ENCODE data around the gene MYO3B. TPM values are rescaled to one million over a fixed set of nuclear protein-coding genes. Genes with fewer than 3 reads are reported as not detected.

Gene MYO3B
- total and polyA plus RNA-seq, 2 of the 8 experiments (the other 6 are each of a cell fraction or from before 2014, with no cell fraction given), result 0.17 to 0.19 TPM

GRCh38 chr2:170696948-170697347, 519.0 kb downstream of the MYO3B start:
- Histone ChIP-seq H2BK5ac (ENCODE audit: low read depth, low read length) (no peak overlapping the region), H3K36me3 (ENCODE audit: control insufficient read depth in 2 of 4, insufficient read depth in 4 of 4, low read length in 3 of 4) (no peaks in the 10 kb centered on the region), H2AFZ (ENCODE audit: low read length) (no peak overlapping the region), H3K79me2 (ENCODE audit: control insufficient read depth in 1 of 2, insufficient read depth in 2 of 2, low read length in 2 of 2) (no peaks in the 10 kb centered on the region), H3K4me2 (ENCODE audit: insufficient read depth in 1 of 2, low read depth in 2 of 2, low read length in 2 of 2) (no peak overlapping the region), H3K27ac (ENCODE audit: low read depth, low read length) (no peak overlapping the region), H3K9me3 (ENCODE audit: insufficient read depth in 2 of 2, low read depth in 1 of 2, low read length in 1 of 2) (no peaks in the 10 kb centered on the region), H2AK5ac (ENCODE audit: low read depth, low read length) (no peak overlapping the region), H3K23me2 (ENCODE audit: low read depth, low read length) (no peaks in the 10 kb centered on the region), H4K5ac (ENCODE audit: insufficient read length, low read depth, low read length) (no peak overlapping the region), H3K4me1 (replicated peaks in 1 of 4; ENCODE audit: control insufficient read depth in 3 of 4, insufficient read depth in 4 of 4, low read length in 3 of 4) (peaks cover 0 to 8% (median 4%) of the 10 kb centered on the region in 4 experiments; a peak in 5 of 7 replicates), H4K20me1 (replicated peaks in 1 of 2; ENCODE audit: control insufficient read depth in 1 of 2, insufficient read depth in 2 of 2, low read length in 2 of 2) (no peaks in the 10 kb centered on the region), H3K27me3 (replicated peaks in 1 of 4; ENCODE audit: control insufficient read depth in 3 of 4, extremely low read depth in 1 of 4, insufficient read depth in 3 of 4, low read length in 3 of 4) (no peaks in the 10 kb centered on the region), H4K91ac (replicated peaks; ENCODE audit: insufficient read length, low read length) (no peak overlapping the region), H4K8ac (ENCODE audit: extremely low read depth, insufficient read depth, low read length) (no peak overlapping the region), H3K18ac (ENCODE audit: extremely low read depth, low read length) (no peak overlapping the region), H3K4me3 (ENCODE audit: extremely low read depth in 1 of 4, insufficient read depth in 2 of 4, low read depth in 3 of 4, low read length in 4 of 4) (no peak overlapping the region), H2BK120ac (replicated peaks; ENCODE audit: low read depth, low read length) (no peak overlapping the region), H2BK12ac (ENCODE audit: low read depth, low read length) (no peak overlapping the region), H2BK15ac (ENCODE audit: low read length) (no peak overlapping the region), H3K23ac (ENCODE audit: insufficient read length) (no peak overlapping the region), H3K9ac (replicated peaks in 1 of 4; ENCODE audit: extremely low read depth in 1 of 4, low read depth in 3 of 4, low read length in 3 of 4) (no peak overlapping the region), H3K14ac (ENCODE audit: insufficient read length) (no peak overlapping the region), H3K4ac (replicated peaks; ENCODE audit: insufficient read length, low read depth, low read length) (no peak overlapping the region), H2BK20ac (ENCODE audit: low read length) (no peak overlapping the region), H3K79me1 (ENCODE audit: low read depth, low read length) (no peaks in the 10 kb centered on the region), H3K56ac (replicated peaks; ENCODE audit: insufficient read length, low read depth, low read length) (no peak overlapping the region)
- TF ChIP-seq SRF (IDR thresholded peaks at IDR 0.05; ENCODE audit: low read depth, low read length) (no peak), USF2 (IDR thresholded peaks at IDR 0.05; ENCODE audit: low read length) (no peak), CBX8 (IDR thresholded peaks at IDR 0.05; ENCODE audit: borderline replicate concordance, low read depth, low read length) (no peak), YY1 (IDR thresholded peaks at IDR 0.05; ENCODE audit: low read depth, low read length) (no peak), E2F6 (IDR thresholded peaks at IDR 0.05) (no peak)
- POLR2A ChIA-PET (ENCODE audit: partially characterized antibody), result no interaction called here
- DNase-seq (ENCODE audit: low read depth in 1 of 2, low spot score in 2 of 2) (peak in 1 of 2 experiments; percentile 23), FAIRE-seq (no peak)
- 89% methylated on average over 3 of the region's 3 CpGs; no CpG with 5 or more reads in 1 of the 2 experiments for WGBS, 2 experiments (ENCODE audit: extremely low coverage in 1 of 2, insufficient coverage in 1 of 2, insufficient read length in 1 of 2, insufficient replicate concordance in 2 of 2, low coverage in 1 of 2, low lambda C conversion rate in 2 of 2, missing lambda C conversion rate in 1 of 2)
- CTCF ChIA-PET (ENCODE audit: partially characterized antibody), result interaction anchor here (1.4 kb wide), 1 partner anchor 15 kb away, joined by 8 read pairs; no protein-coding TSS in a partner anchor
